ENCODE data around the gene WDR19. TPM values are rescaled to one million over a fixed set of nuclear protein-coding genes. Genes with fewer than 3 reads are reported as not detected.

WDR19 gene
- total RNA-seq, 1 experiment from 2014 or later = 23.3 TPM

DNA sequence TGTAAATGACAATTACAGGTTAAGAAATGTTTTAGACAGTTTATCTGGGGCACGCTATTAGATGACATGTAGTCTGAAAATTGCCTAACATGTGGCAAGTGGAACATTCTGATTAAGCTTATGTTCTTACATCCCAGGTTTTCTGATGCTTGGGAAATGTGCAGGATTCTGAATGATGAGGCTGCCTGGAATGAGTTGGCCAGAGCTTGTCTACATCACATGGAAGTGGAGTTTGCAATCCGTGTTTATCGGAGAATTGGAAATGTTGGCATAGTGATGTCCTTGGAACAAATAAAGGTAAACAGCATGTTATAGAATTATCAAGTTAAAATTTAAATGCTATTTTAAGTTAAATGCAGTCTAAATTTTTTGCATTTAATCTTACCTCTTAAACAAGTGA lies 49.3 kb downstream of the WDR19 start:
- Histone ChIP-seq H3K9ac (ENCODE audit: extremely low read depth, insufficient read length, low read length) (no peak overlapping the region), H4K5ac (ENCODE audit: insufficient read length, low read depth, low read length) (no peak overlapping the region), H4K91ac (ENCODE audit: insufficient read length, low read depth, low read length) (no peak overlapping the region), H2AFZ (ENCODE audit: low read length) (no peak overlapping the region), H3K27ac (ENCODE audit: insufficient read length, low read depth, low read length) (no peak overlapping the region), H3K23me2 (ENCODE audit: insufficient read length, low read depth, low read length, poor library complexity, severe bottlenecking) (no peaks in the 10 kb centered on the region), H3K79me1 (ENCODE audit: insufficient read depth, low read depth, low read length, poor library complexity, severe bottlenecking) (no peaks in the 10 kb centered on the region), H3K9me3 (ENCODE audit: control insufficient read depth, low read depth, low read length) (no peaks in the 10 kb centered on the region), H2BK15ac (ENCODE audit: low read depth, low read length) (no peak overlapping the region), H2BK12ac (ENCODE audit: insufficient read length, low read depth, low read length) (no peak overlapping the region), H3K18ac (ENCODE audit: insufficient read length, low read depth, low read length) (no peak overlapping the region), H2BK20ac (ENCODE audit: low read depth, low read length, poor library complexity, severe bottlenecking) (no peak overlapping the region), H4K8ac (replicated peaks; ENCODE audit: insufficient read length, low read depth, low read length) (no peak overlapping the region), H3K4me2 (ENCODE audit: insufficient read depth, insufficient read length, low read length) (no peak overlapping the region), H3K14ac (ENCODE audit: insufficient read depth, low read length) (no peak overlapping the region), H2BK120ac (ENCODE audit: low read depth, low read length, poor library complexity, severe bottlenecking) (no peak overlapping the region), H3T11ph (ENCODE audit: low read length) (no peak overlapping the region), H4K20me1 (ENCODE audit: control insufficient read depth, insufficient read depth, insufficient read length) (no peaks in the 10 kb centered on the region), H3K4ac (ENCODE audit: low read depth, low read length) (no peak overlapping the region), H3K23ac (ENCODE audit: insufficient read length, low read depth, low read length) (no peak overlapping the region), H3K79me2 (ENCODE audit: insufficient read depth, low read length) (no peaks in the 10 kb centered on the region), H3K56ac (ENCODE audit: insufficient read length, low read depth, low read length) (no peak overlapping the region), H2AK5ac (ENCODE audit: insufficient read length, low read length) (no peak overlapping the region), H2BK5ac (ENCODE audit: insufficient read length, low read length) (no peak overlapping the region), H3K4me1 (ENCODE audit: insufficient read depth, low read length) (no peaks in the 10 kb centered on the region), H3K27me3 (ENCODE audit: insufficient read depth, low read length) (no peaks in the 10 kb centered on the region)
- DNase-seq = no peak
- H3K27ac Mint-ChIP-seq = no peak overlapping the region
- H3K9me3 Mint-ChIP-seq = no peaks in the 10 kb centered on the region
- no CpG with 5 or more reads among the region's 3 CpGs for WGBS (ENCODE audit: extremely low coverage, insufficient read length, low lambda C conversion rate)
- no peaks in the 10 kb centered on the region for H3K4me1 Mint-ChIP-seq
- peaks cover 0 to 9% (median 3%) of the 10 kb centered on the region in 3 experiments; a peak in 2 of 7 replicates for H3K36me3 Mint-ChIP-seq (ENCODE audit: insufficient read depth in 1 of 3, low read depth in 3 of 3)
- TF ChIP-seq, protein P1, sequence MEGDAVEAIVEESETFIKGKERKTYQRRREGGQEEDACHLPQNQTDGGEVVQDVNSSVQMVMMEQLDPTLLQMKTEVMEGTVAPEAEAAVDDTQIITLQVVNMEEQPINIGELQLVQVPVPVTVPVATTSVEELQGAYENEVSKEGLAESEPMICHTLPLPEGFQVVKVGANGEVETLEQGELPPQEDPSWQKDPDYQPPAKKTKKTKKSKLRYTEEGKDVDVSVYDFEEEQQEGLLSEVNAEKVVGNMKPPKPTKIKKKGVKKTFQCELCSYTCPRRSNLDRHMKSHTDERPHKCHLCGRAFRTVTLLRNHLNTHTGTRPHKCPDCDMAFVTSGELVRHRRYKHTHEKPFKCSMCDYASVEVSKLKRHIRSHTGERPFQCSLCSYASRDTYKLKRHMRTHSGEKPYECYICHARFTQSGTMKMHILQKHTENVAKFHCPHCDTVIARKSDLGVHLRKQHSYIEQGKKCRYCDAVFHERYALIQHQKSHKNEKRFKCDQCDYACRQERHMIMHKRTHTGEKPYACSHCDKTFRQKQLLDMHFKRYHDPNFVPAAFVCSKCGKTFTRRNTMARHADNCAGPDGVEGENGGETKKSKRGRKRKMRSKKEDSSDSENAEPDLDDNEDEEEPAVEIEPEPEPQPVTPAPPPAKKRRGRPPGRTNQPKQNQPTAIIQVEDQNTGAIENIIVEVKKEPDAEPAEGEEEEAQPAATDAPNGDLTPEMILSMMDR (conservative IDR thresholded peaks at IDR 0.05) = no peak
- H3K4me3 Mint-ChIP-seq = no peak overlapping the region
- H3K27me3 Mint-ChIP-seq (ENCODE audit: low read depth) = no peaks in the 10 kb centered on the region
